Effector CD8-positive, alpha-beta T cell (primary cell): ENCODE results near the gene CCR8.
"Not testable (repeated sequence)": the region's sequence is repeated elsewhere in the genome, so short reads cannot be mapped to it uniquely, and the experiment has no call there.

Experiments used
- DNase-seq: peaks from one replicate; lab custom pipeline; 2025; lab: John Stamatoyannopoulos, UW

Gene CCR8

GRCh38 chr3:39349080-39349479 lies 19.6 kb downstream of the CCR8 start:
- no peak for DNase-seq

- no peak for DNase-seq
Observed at GRCh38 chr3:39350714-39351113, 21.2 kb downstream of the CCR8 start.

- not testable (repeated sequence) for DNase-seq
Observed at GRCh38 chr3:39351134-39351533, 21.6 kb downstream of the CCR8 start.

- not testable (repeated sequence) for DNase-seq
Observed at GRCh38 chr3:39353168-39353927, 23.8 kb downstream of the CCR8 start.

GRCh38 chr3:39358333-39358732 lies 28.8 kb downstream of the CCR8 start:
- DNase-seq, result no peak

GRCh38 chr3:39361252-39361927 lies 31.9 kb downstream of the CCR8 start:
- DNase-seq, result no peak

GRCh38 chr3:39362192-39362591 lies 32.7 kb downstream of the CCR8 start:
- no peak for DNase-seq

- no peak for DNase-seq
Observed at GRCh38 chr3:39362812-39363211, 33.3 kb downstream of the CCR8 start.

GRCh38 chr3:39370450-39370849 lies 40.9 kb downstream of the CCR8 start:
- not testable (repeated sequence) for DNase-seq

GRCh38 chr3:39372833-39373232 lies 43.3 kb downstream of the CCR8 start:
- DNase-seq, result no peak

- DNase-seq, result no peak
Observed at GRCh38 chr3:39376959-39377634, 47.6 kb downstream of the CCR8 start.

GRCh38 chr3:39378088-39378487 lies 48.6 kb downstream of the CCR8 start:
- no peak for DNase-seq

GRCh38 chr3:39378957-39379777 lies 49.7 kb downstream of the CCR8 start:
- DNase-seq, result no peak

- no peak for DNase-seq
Observed at GRCh38 chr3:39379778-39380155, 50.3 kb downstream of the CCR8 start.

- DNase-seq, result no peak
Observed at GRCh38 chr3:39381432-39381831, 51.9 kb downstream of the CCR8 start.
